Trophoblast cell (in vitro differentiated cells and primary cell): ENCODE results near the gene TCP11L2.
A peak's percentile ranks its signal among the peaks of the same experiment; 100 is the strongest.

ENCODE experiments used
- DNase-seq, 2 donors: peaks; one replicate each; pipeline ENCODE4 v3.0.0-alpha.2; 2016
- H2AFZ ChIP-seq: 2 replicates; pipeline ENCODE4 v1.6.1; 2013; ENCODE audit warnings: low read length, moderate library complexity, mild to moderate bottlenecking; ENCODE audit not compliant: insufficient read depth, poor library complexity
- H2AK5ac ChIP-seq: 2 replicates; pipeline ENCODE4 v1.6.1; 2013; ENCODE audit warnings: mild to moderate bottlenecking, low read length
- H2BK120ac ChIP-seq: 2 replicates; pipeline ENCODE4 v1.6.1; 2013; ENCODE audit warnings: low read length, mild to moderate bottlenecking, moderate library complexity; ENCODE audit not compliant: insufficient read depth, poor library complexity
- H2BK12ac ChIP-seq: 2 replicates; pipeline ENCODE4 v1.6.1; 2013; ENCODE audit warnings: mild to moderate bottlenecking, low read length, moderate library complexity
- H2BK5ac ChIP-seq: 2 replicates; pipeline ENCODE4 v1.6.1; 2013; ENCODE audit warnings: low read length, low read depth, moderate library complexity, mild to moderate bottlenecking; ENCODE audit not compliant: poor library complexity
- H3K14ac ChIP-seq: 2 replicates; pipeline ENCODE4 v1.6.1; 2013; ENCODE audit warnings: mild to moderate bottlenecking, low read length
- H3K18ac ChIP-seq: 2 replicates; pipeline ENCODE4 v1.6.1; 2013; ENCODE audit warnings: mild to moderate bottlenecking, low read length
- H3K23ac ChIP-seq: 2 replicates; pipeline ENCODE4 v1.6.1; 2013; ENCODE audit warnings: low read length
- H3K27ac ChIP-seq: 2 replicates; pipeline ENCODE4 v1.5.1; 2013; ENCODE audit warnings: low read depth, mild to moderate bottlenecking, inconsistent platforms, low read length, moderate library complexity
- H3K27me3 ChIP-seq: 2 replicates; pipeline ENCODE4 v1.6.1; 2013; ENCODE audit warnings: inconsistent platforms, mild to moderate bottlenecking, low read length, moderate library complexity; ENCODE audit not compliant: insufficient read depth
- H3K36me3 ChIP-seq, 2 experiments: 1 replicate in 1 of 2; 2 replicates in 1 of 2; pipeline ENCODE4 v1.6.1; 2013; ENCODE audit warnings: low read length in 2 of 2, mild to moderate bottlenecking in 2 of 2, moderate library complexity in 1 of 2; ENCODE audit not compliant: insufficient read depth in 2 of 2, control insufficient read depth in 1 of 2
- H3K4ac ChIP-seq: 2 replicates; pipeline ENCODE4 v1.6.1; 2013; ENCODE audit warnings: low read depth, mild to moderate bottlenecking, low read length, moderate library complexity
- H3K4me1 ChIP-seq, 2 experiments: 1 replicate in 1 of 2; 2 replicates in 1 of 2; pipeline ENCODE4 v1.6.1; 2013; ENCODE audit warnings: low read length in 2 of 2, mild to moderate bottlenecking in 2 of 2, moderate library complexity in 1 of 2; ENCODE audit not compliant: insufficient read depth in 2 of 2, control insufficient read depth in 1 of 2
- H3K4me2 ChIP-seq: 2 replicates; pipeline ENCODE4 v1.6.1; 2013; ENCODE audit warnings: inconsistent platforms, mild to moderate bottlenecking, low read length, moderate library complexity
- H3K4me3 ChIP-seq: 2 replicates; pipeline ENCODE4 v1.5.1; 2013; ENCODE audit warnings: mild to moderate bottlenecking, low read depth, low read length, inconsistent platforms
- H3K79me1 ChIP-seq: one replicate; pipeline ENCODE4 v1.6.1; 2013; ENCODE audit warnings: low read length
- H3K79me2 ChIP-seq: 2 replicates; pipeline ENCODE4 v1.6.1; 2013; ENCODE audit warnings: low read length, mild to moderate bottlenecking; ENCODE audit not compliant: control insufficient read depth, insufficient read depth, poor library complexity
- H3K9ac ChIP-seq: 2 replicates; pipeline ENCODE4 v1.6.1; 2013; ENCODE audit warnings: mild to moderate bottlenecking, low read length
- H3K9me3 ChIP-seq: 2 replicates; pipeline ENCODE4 v1.6.1; 2013; ENCODE audit warnings: low read depth, mild to moderate bottlenecking, control low read depth, inconsistent platforms, low read length; ENCODE audit not compliant: insufficient read depth
- H4K12ac ChIP-seq: 2 replicates; pipeline ENCODE4 v1.6.1; 2013; ENCODE audit warnings: low read depth, mild to moderate bottlenecking, low read length, moderate library complexity
- H4K8ac ChIP-seq: 2 replicates; pipeline ENCODE4 v1.6.1; 2013; ENCODE audit warnings: low read depth, mild to moderate bottlenecking, low read length, moderate library complexity
- H4K91ac ChIP-seq: one replicate; pipeline ENCODE4 v1.6.1; 2013; ENCODE audit warnings: low read depth, mild to moderate bottlenecking, low read length, moderate library complexity
- WGBS: extraction: QIAGEN DNeasy Blood & Tissue Kit; methylation state at CpG from one replicate; pipeline ENCODE4 v1.1.7; 2013; ENCODE audit warnings: missing lambda C conversion rate; ENCODE audit not compliant: insufficient read length, insufficient coverage; ENCODE audit errors: extremely low coverage; 5-methylcytosine and 5-hydroxymethylcytosine counted together

TCP11L2 gene

GRCh38 chr12:106267535-106267934, 35.0 kb upstream of the TCP11L2 start:
- no CpG with 5 or more reads among the region's 2 CpGs for WGBS
- Histone ChIP-seq H3K4me1 (no peaks in the 10 kb centered on the region), H3K79me2 (no peaks in the 10 kb centered on the region), H3K9ac (no peak overlapping the region), H3K36me3 (no peaks in the 10 kb centered on the region), H3K18ac (no peak overlapping the region), H3K27me3 (no peaks in the 10 kb centered on the region), H2BK12ac (no peak overlapping the region), H4K91ac (no peak overlapping the region), H4K12ac (no peak overlapping the region), H3K14ac (no peak overlapping the region), H2AFZ (no peak overlapping the region), H3K4ac (no peak overlapping the region), H3K9me3 (no peaks in the 10 kb centered on the region), H4K8ac (no peak overlapping the region), H3K23ac (no peak overlapping the region), H2BK5ac (no peak overlapping the region), H2BK120ac (no peak overlapping the region), H3K79me1 (no peaks in the 10 kb centered on the region), H3K4me2 (no peak overlapping the region), H3K27ac (no peak overlapping the region), H2AK5ac (no peak overlapping the region), H3K4me3 (no peak overlapping the region)
- DNase-seq = peak in 1 of 2 donors; percentile 6

DNA sequence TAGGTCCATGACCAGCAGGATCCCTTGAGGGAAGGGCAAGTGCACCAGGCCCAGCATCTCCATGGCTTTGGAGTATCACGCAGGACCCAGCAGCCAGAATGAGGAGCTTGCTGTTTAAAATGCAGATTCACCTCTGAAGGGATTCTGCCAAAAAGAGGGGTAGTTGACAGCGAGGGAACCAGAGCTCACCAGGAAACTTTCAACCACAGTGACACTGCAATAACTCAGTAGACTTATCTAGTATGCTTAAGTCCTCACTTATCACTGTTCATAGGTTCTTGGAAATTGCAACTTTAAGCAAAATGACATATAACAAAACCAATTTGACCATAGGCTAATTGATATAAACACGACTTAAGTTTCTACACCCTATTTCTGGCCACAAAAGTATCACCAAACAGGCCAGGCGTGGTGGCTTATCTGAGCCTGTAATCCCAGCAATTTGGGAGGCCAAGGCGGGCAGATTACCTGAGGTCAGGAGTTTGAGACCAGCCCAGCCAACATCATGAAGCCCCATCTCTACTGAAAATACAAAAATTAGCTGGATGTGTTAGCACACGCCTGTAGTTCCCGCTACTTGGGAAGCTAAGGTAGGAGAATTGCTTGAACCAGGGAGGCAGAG, 33.3 kb upstream of the TCP11L2 start:
- H2BK12ac ChIP-seq = no peak overlapping the region
- no peaks in the 10 kb centered on the region for H3K9me3 ChIP-seq
- no peak overlapping the region for H2AK5ac ChIP-seq
- no peak for DNase-seq
- H3K36me3 ChIP-seq = no peaks in the 10 kb centered on the region
- H2BK5ac ChIP-seq = no peak overlapping the region
- no peak overlapping the region for H3K4ac ChIP-seq
- no peak overlapping the region for H3K4me2 ChIP-seq
- H4K12ac ChIP-seq = no peak overlapping the region
- H3K23ac ChIP-seq = no peak overlapping the region
- H4K91ac ChIP-seq = no peak overlapping the region
- no peaks in the 10 kb centered on the region for H3K79me2 ChIP-seq
- H3K18ac ChIP-seq = no peak overlapping the region
- H3K14ac ChIP-seq = no peak overlapping the region
- no peak overlapping the region for H3K27ac ChIP-seq
- H2AFZ ChIP-seq = no peak overlapping the region
- no peak overlapping the region for H2BK120ac ChIP-seq
- no peaks in the 10 kb centered on the region for H3K4me1 ChIP-seq
- H3K27me3 ChIP-seq = no peaks in the 10 kb centered on the region
- no peak overlapping the region for H3K9ac ChIP-seq
- no peaks in the 10 kb centered on the region for H3K79me1 ChIP-seq
- no peak overlapping the region for H4K8ac ChIP-seq
- no peak overlapping the region for H3K4me3 ChIP-seq
- WGBS = no CpG with 5 or more reads among the region's 7 CpGs

- Histone ChIP-seq H3K14ac (no peak overlapping the region), H3K4me3 (no peak overlapping the region), H4K8ac (no peak overlapping the region), H3K23ac (no peak overlapping the region), H2BK120ac (no peak overlapping the region), H2BK5ac (no peak overlapping the region), H3K18ac (no peak overlapping the region), H3K4me2 (no peak overlapping the region), H3K4ac (no peak overlapping the region), H3K27ac (no peak overlapping the region), H3K36me3 (no peaks in the 10 kb centered on the region), H3K9ac (no peak overlapping the region), H3K9me3 (no peaks in the 10 kb centered on the region), H4K91ac (no peak overlapping the region), H2BK12ac (no peak overlapping the region), H3K79me2 (no peaks in the 10 kb centered on the region), H3K27me3 (no peaks in the 10 kb centered on the region), H3K79me1 (no peaks in the 10 kb centered on the region), H2AFZ (no peak overlapping the region), H2AK5ac (no peak overlapping the region), H3K4me1 (no peaks in the 10 kb centered on the region), H4K12ac (no peak overlapping the region)
- WGBS = no CpG with 5 or more reads among the region's 5 CpGs
- no peak for DNase-seq
These were observed 30.7 kb upstream of the TCP11L2 start for GRCh38 chr12:106271575-106272505.

- Histone ChIP-seq H3K9ac (no peak overlapping the region), H2AFZ (no peak overlapping the region), H2BK120ac (no peak overlapping the region), H2AK5ac (no peak overlapping the region), H3K4me1 (no peaks in the 10 kb centered on the region), H3K27me3 (no peaks in the 10 kb centered on the region), H2BK12ac (no peak overlapping the region), H3K27ac (no peak overlapping the region), H3K4ac (no peak overlapping the region), H3K79me1 (no peaks in the 10 kb centered on the region), H4K8ac (no peak overlapping the region), H4K91ac (no peak overlapping the region), H3K36me3 (no peaks in the 10 kb centered on the region), H3K4me2 (no peak overlapping the region), H2BK5ac (no peak overlapping the region), H3K18ac (no peak overlapping the region), H4K12ac (no peak overlapping the region), H3K23ac (no peak overlapping the region), H3K14ac (no peak overlapping the region), H3K79me2 (no peaks in the 10 kb centered on the region), H3K9me3 (no peaks in the 10 kb centered on the region), H3K4me3 (no peak overlapping the region)
- DNase-seq = no peak
- no CpG with 5 or more reads among the region's 6 CpGs for WGBS
These were observed 29.0 kb upstream of the TCP11L2 start for GRCh38 chr12:106273491-106273890.
